Endothelial cell of umbilical vein (primary cell): ENCODE results near the gene OR10J1. TPM values are rescaled to one million over a fixed set of nuclear protein-coding genes. Genes with fewer than 3 reads are reported as not detected.

Source experiments
- BruUV-seq: library from RNA; stranded (reverse); fragments of 400-500 nt; replicated peaks from 2 replicates; lab custom pipeline; 2021; lab: Mats Ljungman, UMichigan
- CTCF ChIA-PET: fragments of 300-600, 350-600 bp; sonication (Branson Sonifier 250); formaldehyde crosslinking; loops from one replicate; lab custom pipeline; 2021; ENCODE audit warnings: antibody characterized with exemption, inconsistent platforms; lab: Charles Lee
- POLR2A ChIA-PET: fragments of 300-600, 350-600 bp; sonication (Branson Sonifier 250); formaldehyde crosslinking; loops from one replicate; lab custom pipeline; 2021; ENCODE audit warnings: antibody characterized with exemption, inconsistent platforms; lab: Charles Lee
- DNase-seq: peaks from one replicate; pipeline ENCODE4 v3.0.0-alpha.2; 2011; ENCODE audit warnings: low read depth, low spot score
- FAIRE-seq: peaks from 2 replicates; lab custom pipeline; 2011; peaks lifted over from hg19 to GRCh38; lab: Jason Lieb, UNC
- H2AFZ ChIP-seq: 2 replicates; pipeline ENCODE4 v1.6.0; 2012; ENCODE audit warnings: low read depth, low read length, control low read depth, inconsistent platforms
- H3K27ac ChIP-seq: 2 replicates; pipeline ENCODE4 v1.5.1; 2011; ENCODE audit warnings: low read depth, mild to moderate bottlenecking, control low read depth, low read length, moderate library complexity; ENCODE audit not compliant: insufficient read depth
- H3K27me3 ChIP-seq, 2 experiments: 2 replicates each; pipeline versions ENCODE4 v1.6.0 to v1.6.1; 2011; ENCODE audit warnings: low read length in 2 of 2, mixed read lengths in 1 of 2; ENCODE audit not compliant: control insufficient read depth in 2 of 2, insufficient read depth in 2 of 2
- H3K36me3 ChIP-seq, 2 experiments: 2 replicates in 1 of 2; 3 replicates in 1 of 2; pipeline ENCODE4 v1.5.1; 2011; ENCODE audit warnings: low read length in 2 of 2, mild to moderate bottlenecking in 1 of 2, moderate library complexity in 1 of 2; ENCODE audit not compliant: control insufficient read depth in 2 of 2, insufficient read depth in 2 of 2; ENCODE audit errors: extremely low read depth in 1 of 2
- H3K4me1 ChIP-seq: 3 replicates; pipeline ENCODE4 v1.5.1; 2011; ENCODE audit warnings: mild to moderate bottlenecking, low read length; ENCODE audit not compliant: control insufficient read depth, insufficient read depth; ENCODE audit errors: extremely low read depth
- H3K4me2 ChIP-seq: 2 replicates; pipeline ENCODE4 v1.6.1; 2011; ENCODE audit warnings: low read length, control low read depth, mixed read lengths; ENCODE audit not compliant: insufficient read depth
- H3K4me3 ChIP-seq, 3 experiments: fragments of 200-600 bp in 1 of 3; sonication (generic), shearing (Covaris generic) in 1 of 3; replicated peaks in 1 of 3; 2 replicates each; pipeline ENCODE4 v1.5.1; 2011 to 2016; ENCODE audit warnings: control low read depth in 3 of 3, low read length in 3 of 3, mild to moderate bottlenecking in 2 of 3, inconsistent platforms in 1 of 3, low read depth in 1 of 3, moderate library complexity in 1 of 3; ENCODE audit not compliant: insufficient read depth in 1 of 3
- H3K79me2 ChIP-seq: 2 replicates; pipeline ENCODE4 v1.6.0; 2012; ENCODE audit warnings: low read length, inconsistent platforms; ENCODE audit not compliant: control insufficient read depth, insufficient read depth
- H3K9ac ChIP-seq: replicated peaks from 2 replicates; pipeline ENCODE3; 2011; ENCODE audit warnings: low read length, control low read depth; ENCODE audit not compliant: insufficient read depth; ENCODE audit errors: extremely low read depth
- H3K9me1 ChIP-seq: replicated peaks from 3 replicates; pipeline ENCODE4 v1.6.0; 2011; ENCODE audit warnings: mild to moderate bottlenecking, low read length; ENCODE audit not compliant: control insufficient read depth, insufficient read depth; ENCODE audit errors: extremely low read depth
- H3K9me3 ChIP-seq: replicated peaks from 2 replicates; pipeline ENCODE4 v1.5.1; 2012; ENCODE audit warnings: low read length, inconsistent platforms; ENCODE audit not compliant: control insufficient read depth, insufficient read depth
- H4K20me1 ChIP-seq: replicated peaks from 2 replicates; pipeline ENCODE3; 2011; ENCODE audit warnings: mild to moderate bottlenecking, low read length; ENCODE audit not compliant: control insufficient read depth, insufficient read depth; ENCODE audit errors: extremely low read depth
- EZH2 ChIP-seq: IDR thresholded peaks from 2 replicates; pipeline ENCODE4 v1.6.1; 2012; ENCODE audit warnings: borderline replicate concordance, low read depth, mild to moderate bottlenecking, moderate library complexity, low read length, inconsistent platforms; ENCODE audit not compliant: severe bottlenecking
- FOS ChIP-seq: IDR thresholded peaks from 2 replicates; pipeline ENCODE4 v1.6.1; 2011; ENCODE audit warnings: mild to moderate bottlenecking, low read length, moderate library complexity, borderline replicate concordance; ENCODE audit not compliant: insufficient read depth
- GATA2 ChIP-seq: IDR thresholded peaks from 2 replicates; pipeline ENCODE4 v1.7.0; 2011; ENCODE audit warnings: low read depth, mild to moderate bottlenecking, moderate library complexity, mixed read lengths, low read length; ENCODE audit not compliant: insufficient read length, insufficient read depth
- JUN ChIP-seq: IDR thresholded peaks from 2 replicates; pipeline ENCODE4 v1.6.1; 2011; ENCODE audit warnings: borderline replicate concordance, low read depth; ENCODE audit not compliant: insufficient read length, insufficient read depth
- MYC ChIP-seq: IDR thresholded peaks from one replicate; pipeline ENCODE4 v1.6.1; 2011; ENCODE audit warnings: mild to moderate bottlenecking, low read depth, low read length
- POLR2A ChIP-seq: IDR thresholded peaks from 2 replicates; pipeline ENCODE4 v1.6.1; 2012; ENCODE audit warnings: low read depth, mild to moderate bottlenecking, control low read depth, low read length
- POLR2AphosphoS5 ChIP-seq: IDR thresholded peaks from 2 replicates; pipeline ENCODE4 v1.6.1; 2012; ENCODE audit warnings: low read depth, mild to moderate bottlenecking, control low read depth, low read length, moderate library complexity; ENCODE audit not compliant: insufficient read depth
- dilution Hi-C: fragments of 300-500 bp; cut with MboI; formaldehyde crosslinking; loops from one replicate; pipeline ENCODE4 v1.15.0; 2019; ENCODE audit warnings: low sequenced_read_pairs; ENCODE audit not compliant: extremely low pct_ligation_motif_present
- intact Hi-C: fragments of 100-400 bp; cut with micrococcal nuclease; formaldehyde crosslinking; loops from one replicate; pipeline ENCODE4 v1.10.0; 2022
- polyA plus RNA-seq, 4 experiments: library from polyadenylated mRNA; depleted of rRNA in 3 of 4; stranded (reverse) in 3 of 4; unstranded in 1 of 4; fragments of >200 nt; gene quantifications; 2 replicates each; pipeline versions ENCODE4 v1.2.1 to v1.2.3, GENCODE V29; 2011 to 2012; ENCODE audit warnings: missing spikeins in 1 of 4
- total RNA-seq: library from RNA; stranded (reverse); gene quantifications from 2 replicates; pipeline ENCODE4 v1.2.3, GENCODE V29; 2021
- TF ChIP-seq, protein P1 (sequence below), 2 donors: IDR thresholded peaks; 1 replicate in 1 of 2; 2 replicates in 1 of 2; pipeline ENCODE4 v1.5.1; 2011; ENCODE audit warnings: low read length in 2 of 2, mild to moderate bottlenecking in 2 of 2, moderate library complexity in 2 of 2, control low read depth in 1 of 2, inconsistent platforms in 1 of 2, low read depth in 1 of 2; ENCODE audit not compliant: insufficient read depth in 1 of 2; ENCODE audit errors: extremely low read depth in 1 of 2
- TF ChIP-seq, protein P2 (sequence below): IDR thresholded peaks from 2 replicates; pipeline ENCODE4 v1.6.1; 2011; ENCODE audit not compliant: insufficient read depth, insufficient read length

The OR10J1 gene
- total and polyA plus RNA-seq, 2 donors (not counting 3 experiments of a cell fraction or from before 2014, with no cell fraction given): not detected

DNA sequence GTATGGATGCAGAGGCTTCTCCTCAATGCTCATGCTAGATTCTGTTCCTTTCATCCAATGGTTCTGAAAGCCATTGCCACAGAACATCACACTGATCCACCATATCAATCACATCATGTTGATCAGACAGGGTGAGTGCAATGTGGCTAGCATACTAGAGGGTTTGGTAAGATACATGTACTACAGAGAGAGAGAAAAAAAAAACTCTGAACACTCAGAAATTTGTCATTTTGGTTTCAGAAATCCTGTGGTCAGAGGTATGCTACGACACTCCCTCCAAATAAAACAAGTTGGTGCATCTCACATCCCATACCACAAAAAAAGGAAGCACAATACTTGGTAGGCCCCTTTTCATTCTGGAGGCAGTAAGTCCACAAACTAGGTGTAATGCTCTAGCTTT, 35.4 kb downstream of the OR10J1 start:
- Histone ChIP-seq H3K27ac (no peak overlapping the region), H2AFZ (no peak overlapping the region), H3K79me2 (no peaks in the 10 kb centered on the region), H3K27me3 (no peaks in the 10 kb centered on the region), H3K4me1 (peaks cover 40% of the 10 kb centered on the region), H3K4me2 (no peak overlapping the region), H4K20me1 (no peaks in the 10 kb centered on the region), H3K9me3 (no peaks in the 10 kb centered on the region), H3K4me3 (no peak overlapping the region), H3K9me1 (no peaks in the 10 kb centered on the region), H3K9ac (no peak overlapping the region), H3K36me3 (no peaks in the 10 kb centered on the region)
- CTCF ChIA-PET: no interaction called here
- no peak for TF ChIP-seq GATA2
- no peak for TF ChIP-seq POLR2AphosphoS5
- TF ChIP-seq, protein P1, sequence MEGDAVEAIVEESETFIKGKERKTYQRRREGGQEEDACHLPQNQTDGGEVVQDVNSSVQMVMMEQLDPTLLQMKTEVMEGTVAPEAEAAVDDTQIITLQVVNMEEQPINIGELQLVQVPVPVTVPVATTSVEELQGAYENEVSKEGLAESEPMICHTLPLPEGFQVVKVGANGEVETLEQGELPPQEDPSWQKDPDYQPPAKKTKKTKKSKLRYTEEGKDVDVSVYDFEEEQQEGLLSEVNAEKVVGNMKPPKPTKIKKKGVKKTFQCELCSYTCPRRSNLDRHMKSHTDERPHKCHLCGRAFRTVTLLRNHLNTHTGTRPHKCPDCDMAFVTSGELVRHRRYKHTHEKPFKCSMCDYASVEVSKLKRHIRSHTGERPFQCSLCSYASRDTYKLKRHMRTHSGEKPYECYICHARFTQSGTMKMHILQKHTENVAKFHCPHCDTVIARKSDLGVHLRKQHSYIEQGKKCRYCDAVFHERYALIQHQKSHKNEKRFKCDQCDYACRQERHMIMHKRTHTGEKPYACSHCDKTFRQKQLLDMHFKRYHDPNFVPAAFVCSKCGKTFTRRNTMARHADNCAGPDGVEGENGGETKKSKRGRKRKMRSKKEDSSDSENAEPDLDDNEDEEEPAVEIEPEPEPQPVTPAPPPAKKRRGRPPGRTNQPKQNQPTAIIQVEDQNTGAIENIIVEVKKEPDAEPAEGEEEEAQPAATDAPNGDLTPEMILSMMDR (IDR thresholded peaks at IDR 0.05; ENCODE audit: extremely low read depth in 1 of 2, insufficient read depth in 1 of 2, low read depth in 1 of 2, low read length in 2 of 2): no peak
- no peak for TF ChIP-seq POLR2A
- no peak for TF ChIP-seq EZH2
- TF ChIP-seq, protein P2, sequence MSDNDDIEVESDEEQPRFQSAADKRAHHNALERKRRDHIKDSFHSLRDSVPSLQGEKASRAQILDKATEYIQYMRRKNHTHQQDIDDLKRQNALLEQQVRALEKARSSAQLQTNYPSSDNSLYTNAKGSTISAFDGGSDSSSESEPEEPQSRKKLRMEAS: no peak
- no peak for TF ChIP-seq MYC
- no peak for TF ChIP-seq JUN
- TF ChIP-seq FOS: no peak
- no peak for DNase-seq
- intact Hi-C loops: loop anchor here (5.0 kb wide), 2 partner anchors 263 to 447 kb away; no protein-coding TSS in a partner anchor
- POLR2A ChIA-PET: no interaction called here
- BruUV-seq: no TSS peak
- no peak for FAIRE-seq
- dilution Hi-C loops: loop anchor here (25.0 kb wide), 1 partner anchor 312 kb away; the partner anchor contains the start of gene DUSP23
